ENCODE results near the gene SPC25.

Gene SPC25

DNA sequence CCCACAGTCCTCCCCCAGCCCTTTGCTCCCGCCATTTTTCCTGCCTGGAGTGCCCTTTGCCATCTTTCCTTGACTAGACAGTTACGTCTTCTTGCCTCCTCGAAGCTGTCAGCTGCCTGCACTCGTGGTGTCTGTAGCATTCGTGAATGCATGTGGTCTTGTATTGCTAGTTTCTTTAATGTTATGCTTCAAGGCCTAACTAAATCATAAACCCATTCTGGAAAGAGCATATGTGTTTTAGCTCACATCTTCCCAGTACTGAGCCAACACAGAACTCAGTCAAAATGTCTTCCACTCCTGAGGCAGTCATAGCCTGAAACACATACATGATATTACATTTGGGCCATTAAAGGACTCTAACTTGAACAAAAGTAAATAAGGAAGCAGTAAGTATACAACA lies 35.6 kb downstream of the SPC25 start:
- TF ChIP-seq, protein P1, sequence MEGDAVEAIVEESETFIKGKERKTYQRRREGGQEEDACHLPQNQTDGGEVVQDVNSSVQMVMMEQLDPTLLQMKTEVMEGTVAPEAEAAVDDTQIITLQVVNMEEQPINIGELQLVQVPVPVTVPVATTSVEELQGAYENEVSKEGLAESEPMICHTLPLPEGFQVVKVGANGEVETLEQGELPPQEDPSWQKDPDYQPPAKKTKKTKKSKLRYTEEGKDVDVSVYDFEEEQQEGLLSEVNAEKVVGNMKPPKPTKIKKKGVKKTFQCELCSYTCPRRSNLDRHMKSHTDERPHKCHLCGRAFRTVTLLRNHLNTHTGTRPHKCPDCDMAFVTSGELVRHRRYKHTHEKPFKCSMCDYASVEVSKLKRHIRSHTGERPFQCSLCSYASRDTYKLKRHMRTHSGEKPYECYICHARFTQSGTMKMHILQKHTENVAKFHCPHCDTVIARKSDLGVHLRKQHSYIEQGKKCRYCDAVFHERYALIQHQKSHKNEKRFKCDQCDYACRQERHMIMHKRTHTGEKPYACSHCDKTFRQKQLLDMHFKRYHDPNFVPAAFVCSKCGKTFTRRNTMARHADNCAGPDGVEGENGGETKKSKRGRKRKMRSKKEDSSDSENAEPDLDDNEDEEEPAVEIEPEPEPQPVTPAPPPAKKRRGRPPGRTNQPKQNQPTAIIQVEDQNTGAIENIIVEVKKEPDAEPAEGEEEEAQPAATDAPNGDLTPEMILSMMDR (IDR thresholded peaks at IDR 0.05; ENCODE audit: control insufficient read depth, extremely low read depth, insufficient read depth), result no peak
- no peak overlapping the region for H3K4me3 ChIP-seq (ENCODE audit: low read depth, low read length)
- DNase-seq (ENCODE audit: low read depth), result no peak

DNA sequence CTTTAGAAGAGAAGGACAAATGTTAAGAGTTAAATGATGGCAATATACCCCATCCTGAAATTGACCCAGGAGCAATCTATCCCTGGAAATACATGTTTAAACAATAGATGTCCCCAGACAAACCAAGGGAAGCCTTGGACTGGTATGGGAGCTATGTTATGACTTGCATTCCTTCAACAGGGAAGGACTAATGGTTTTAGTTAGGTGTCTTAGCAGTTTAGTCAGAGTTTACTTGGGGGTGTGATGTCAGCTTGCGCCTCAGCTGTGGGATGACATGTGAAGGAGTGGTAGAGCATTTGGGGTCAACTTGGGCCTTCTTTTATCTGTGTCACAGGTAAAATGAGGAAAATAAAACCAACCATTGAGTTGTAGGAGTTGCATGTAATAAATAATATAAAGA lies 36.8 kb downstream of the SPC25 start:
- TF ChIP-seq, protein P1 (IDR thresholded peaks at IDR 0.05; ENCODE audit: control insufficient read depth, extremely low read depth, insufficient read depth), result no peak
- DNase-seq (ENCODE audit: low read depth), result no peak

DNA sequence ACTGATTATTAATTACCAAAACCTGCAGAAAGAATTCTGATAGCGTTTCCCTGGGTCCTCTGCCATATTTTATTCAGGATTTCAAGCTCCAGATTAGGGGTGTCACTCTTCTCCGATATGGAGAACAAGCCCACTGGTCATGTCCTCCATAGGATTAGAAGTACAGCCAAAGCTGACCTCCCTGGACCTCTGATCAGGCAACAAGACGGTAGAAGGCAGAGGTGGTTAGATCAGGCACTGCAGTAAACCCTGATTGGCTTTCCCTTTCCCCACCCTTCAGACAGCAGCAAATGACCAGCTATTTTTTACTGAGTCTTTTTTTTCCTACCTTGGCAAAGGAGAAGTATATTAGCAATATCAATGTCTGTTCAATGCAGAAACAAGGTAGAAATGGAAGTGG lies 37.7 kb downstream of the SPC25 start:
- no peak for DNase-seq (ENCODE audit: low read depth)
- TF ChIP-seq, protein P1 (IDR thresholded peaks at IDR 0.05; ENCODE audit: control insufficient read depth, extremely low read depth, insufficient read depth), result no peak
- H3K4me3 ChIP-seq (ENCODE audit: low read depth, low read length), result no peak overlapping the region

More for the DNA sequence above, 36.8 kb downstream of the SPC25 start:
- no peak overlapping the region for H3K4me3 ChIP-seq (ENCODE audit: low read depth, low read length)

DNA sequence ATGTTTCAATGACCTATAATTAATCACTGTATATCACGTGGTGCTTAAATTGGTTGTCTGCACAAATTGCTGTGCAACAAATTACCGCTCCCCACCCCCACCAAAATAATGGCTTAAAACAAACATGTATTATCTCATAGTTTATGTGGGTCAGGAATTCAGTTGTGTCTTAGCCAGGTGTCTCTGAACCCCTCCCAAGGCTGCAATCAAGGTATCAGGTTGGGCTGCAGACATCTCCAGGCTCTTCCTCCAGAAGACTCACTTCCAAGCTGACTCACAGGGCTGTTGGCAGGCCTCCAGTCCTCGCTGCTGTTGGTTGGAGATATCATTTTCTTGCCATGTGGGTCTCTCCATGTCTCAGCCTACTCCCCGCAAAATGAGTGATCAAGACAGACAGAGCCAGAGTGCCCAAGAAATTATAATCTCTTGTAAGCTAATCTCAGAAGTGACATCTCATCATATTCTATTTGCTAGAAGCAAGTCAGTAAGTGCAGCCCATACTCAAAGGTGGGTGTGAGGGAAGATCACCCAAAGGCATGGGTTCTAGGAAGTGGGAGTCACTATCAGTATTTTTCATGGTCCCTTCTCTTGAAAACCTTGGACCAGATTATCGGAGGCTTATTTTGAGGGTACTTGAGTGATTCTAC lies 38.4 kb downstream of the SPC25 start:
- TF ChIP-seq, protein P1 (IDR thresholded peaks at IDR 0.05; ENCODE audit: control insufficient read depth, extremely low read depth, insufficient read depth), result no peak
- DNase-seq (ENCODE audit: low read depth), result no peak
- no peak overlapping the region for H3K4me3 ChIP-seq (ENCODE audit: low read depth, low read length)

DNA sequence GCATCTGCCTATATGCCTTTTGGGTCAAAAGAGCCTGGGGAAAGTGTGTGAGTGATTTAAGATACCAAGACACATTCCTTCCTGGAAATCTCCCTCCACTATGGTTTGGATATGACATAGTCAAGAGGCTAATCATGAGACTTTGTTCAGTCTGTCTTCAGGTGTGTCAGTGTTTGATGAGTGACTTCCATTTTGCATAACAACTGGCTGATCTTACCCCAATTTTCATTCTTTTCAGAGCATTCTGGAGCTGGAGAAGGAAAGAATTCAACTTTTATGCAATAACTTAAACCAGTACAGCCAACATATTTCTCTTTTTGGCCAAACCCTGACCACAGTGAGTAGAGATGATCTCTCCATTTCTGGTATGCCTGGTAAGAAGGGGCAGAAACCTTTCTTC lies 39.4 kb downstream of the SPC25 start:
- no peak overlapping the region for H3K4me3 ChIP-seq (ENCODE audit: low read depth, low read length)
- TF ChIP-seq, protein P1 (IDR thresholded peaks at IDR 0.05; ENCODE audit: control insufficient read depth, extremely low read depth, insufficient read depth), result no peak
- DNase-seq (ENCODE audit: low read depth), result no peak

DNA sequence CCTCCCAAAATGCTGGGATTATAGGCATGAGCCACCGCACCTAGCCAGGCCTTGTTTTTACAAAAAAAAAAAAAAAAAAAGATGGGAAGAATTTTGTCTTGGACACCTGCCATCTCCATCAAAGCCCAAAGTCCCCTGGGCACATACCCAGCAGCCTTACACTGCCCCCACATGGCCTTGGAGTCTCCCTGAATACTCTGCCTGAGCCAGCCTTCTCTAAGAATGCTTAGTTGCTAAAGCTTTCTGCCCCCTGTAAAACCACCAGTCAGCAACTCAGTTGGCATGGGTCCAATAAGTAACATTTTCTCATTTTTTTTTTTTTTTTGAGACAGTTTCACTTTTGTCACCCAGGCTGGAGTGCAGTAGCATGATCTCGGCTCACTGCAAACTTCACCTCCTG lies 40.6 kb downstream of the SPC25 start:
- TF ChIP-seq, protein P1 (IDR thresholded peaks at IDR 0.05; ENCODE audit: control insufficient read depth, extremely low read depth, insufficient read depth), result no peak
- no peak for DNase-seq (ENCODE audit: low read depth)

DNA sequence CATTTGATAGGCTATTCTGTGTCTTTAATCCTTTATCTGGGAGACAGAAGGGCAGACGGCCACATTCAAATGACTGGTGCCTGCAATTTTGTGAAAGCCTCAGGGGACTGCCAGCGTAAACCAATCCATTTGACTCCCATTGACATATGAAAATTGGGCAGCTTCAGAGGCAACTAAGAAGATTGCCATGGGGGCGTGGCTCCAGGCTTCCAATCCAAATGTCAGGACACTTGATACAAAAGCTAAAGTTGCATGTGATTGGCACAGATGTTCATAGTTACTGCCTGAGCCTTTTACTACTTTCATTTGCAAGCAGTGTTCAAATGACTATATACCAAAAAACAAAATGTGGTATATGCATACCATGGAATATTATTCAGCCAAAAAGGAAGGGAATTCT lies 42.0 kb downstream of the SPC25 start:
- DNase-seq (ENCODE audit: low read depth), result no peak
- TF ChIP-seq, protein P1 (IDR thresholded peaks at IDR 0.05; ENCODE audit: control insufficient read depth, extremely low read depth, insufficient read depth), result no peak
- no peak overlapping the region for H3K4me3 ChIP-seq (ENCODE audit: low read depth, low read length)

More for the DNA sequence above, 40.6 kb downstream of the SPC25 start:
- no peak overlapping the region for H3K4me3 ChIP-seq (ENCODE audit: low read depth, low read length)

Data from LNCaP clone FGC (cell line).